Activated gamma-delta T cell (primary cell): ENCODE data around the gene NCOA7.
"Not testable (repeated sequence)": the region's sequence is repeated elsewhere in the genome, so short reads cannot be mapped to it uniquely, and the experiment has no call there.

Experiments
- DNase-seq: peaks from one replicate; lab custom pipeline; 2025; lab: John Stamatoyannopoulos, UW

The NCOA7 gene

DNA sequence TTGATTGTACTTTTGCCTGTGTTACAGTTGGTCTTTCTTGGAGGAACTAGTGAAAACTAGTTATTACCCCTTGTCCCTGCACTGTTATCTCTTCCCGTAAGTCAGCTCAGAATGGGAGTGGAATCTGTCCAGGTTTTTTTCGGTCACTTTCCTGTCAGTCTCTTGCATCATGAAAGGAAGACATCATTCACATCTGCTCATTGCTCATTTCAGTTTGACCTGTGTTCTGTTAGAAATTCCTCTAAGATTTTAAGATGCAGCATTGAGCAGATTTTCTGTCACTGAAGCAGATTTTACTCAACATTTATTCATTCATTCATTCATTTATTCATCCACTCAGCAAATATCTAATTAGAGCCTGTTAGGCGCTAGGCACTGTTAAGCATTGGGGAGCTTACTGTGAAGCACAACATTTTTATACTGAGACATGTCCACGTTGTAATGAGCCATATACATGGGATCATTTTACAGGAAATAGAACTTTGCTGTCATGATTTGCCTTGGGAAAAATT is 132.7 kb downstream of the NCOA7 start:
- DNase-seq, result no peak

DNA sequence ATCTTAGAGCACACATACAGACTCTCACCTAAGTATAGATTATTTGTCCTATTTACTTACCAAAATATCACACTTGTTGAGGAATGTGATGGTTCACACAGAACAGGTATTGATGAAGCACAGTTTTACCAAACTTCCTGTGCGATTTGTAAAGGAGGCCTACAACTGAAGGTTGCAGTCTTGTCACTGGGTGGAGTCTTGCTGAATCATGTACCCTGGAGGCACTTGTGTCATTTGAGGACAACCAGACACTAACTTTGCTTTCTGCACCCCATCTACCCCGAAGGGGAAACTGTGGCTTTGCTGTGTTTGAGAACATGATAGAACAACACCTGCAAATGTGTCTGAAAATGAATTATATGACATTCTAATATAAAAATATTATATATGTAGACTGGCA is 133.4 kb downstream of the NCOA7 start:
- DNase-seq, result no peak

DNA sequence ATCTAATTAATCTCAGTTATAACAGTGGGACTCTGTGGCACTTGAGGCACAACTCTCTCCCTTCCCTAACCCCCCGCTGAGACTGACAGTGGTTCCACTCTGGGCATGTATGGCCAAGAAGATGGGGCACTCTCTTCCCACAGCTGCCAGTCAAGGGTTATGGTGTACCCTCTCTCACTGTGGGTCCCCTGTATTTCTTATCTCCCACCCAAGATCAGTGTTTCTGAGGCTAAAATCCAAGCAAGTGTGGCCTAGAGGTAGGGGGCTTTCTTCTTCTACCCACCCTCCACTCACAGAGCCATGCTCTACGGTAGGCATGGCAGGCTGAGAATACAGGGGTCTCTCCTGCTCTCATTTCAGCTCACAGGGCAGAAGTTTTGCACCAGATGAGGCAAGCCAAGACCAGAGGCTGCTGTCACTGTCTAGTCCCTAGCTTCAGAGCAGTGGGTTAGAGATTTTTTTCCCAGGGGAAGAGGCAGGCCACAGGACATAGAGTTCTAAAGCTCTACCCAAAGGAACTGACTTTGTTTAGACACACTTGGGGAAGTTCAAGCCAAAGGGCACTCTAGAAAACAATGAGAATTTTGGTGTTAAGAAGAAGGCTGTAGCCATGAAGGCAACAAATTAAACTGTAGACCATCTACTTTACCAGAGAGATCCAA is 134.1 kb downstream of the NCOA7 start:
- no peak for DNase-seq

DNA sequence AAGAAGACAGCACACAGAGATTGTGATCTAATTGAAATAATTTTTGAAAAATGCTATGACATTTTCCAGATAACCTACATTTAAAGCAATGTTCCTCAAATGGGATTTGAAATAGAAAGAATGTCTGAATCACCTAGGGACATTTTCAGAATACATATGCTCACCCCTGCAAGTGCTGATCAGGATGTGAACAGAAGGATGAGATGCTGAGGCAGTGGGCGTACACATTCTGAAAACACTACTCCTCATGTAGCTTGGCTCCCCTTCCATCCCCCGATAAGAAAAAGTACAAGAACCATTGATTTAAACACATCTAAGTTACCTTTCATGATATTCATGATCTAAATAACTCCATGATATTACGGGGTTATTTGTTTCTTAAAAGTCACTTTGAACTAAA is 136.0 kb downstream of the NCOA7 start:
- DNase-seq, result no peak

DNA sequence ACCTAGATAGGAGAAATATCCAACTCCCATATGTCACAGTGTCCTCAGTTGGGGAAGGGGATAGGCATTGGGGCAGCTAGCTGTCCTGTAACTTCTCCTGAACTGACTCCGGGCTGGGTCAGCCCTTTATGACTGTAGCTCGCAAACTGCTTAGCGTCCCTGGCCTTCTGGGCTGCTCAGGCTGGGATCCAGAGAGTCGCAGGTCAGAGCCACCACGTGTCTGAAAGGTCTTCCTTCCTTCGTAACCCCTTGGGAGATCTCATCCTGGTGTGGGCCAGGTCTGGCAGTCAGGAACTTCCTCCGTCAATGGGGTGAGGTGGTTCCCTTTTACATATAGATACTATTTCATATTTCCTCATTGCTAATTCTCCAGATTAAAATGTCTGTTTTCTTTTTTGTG is 137.0 kb downstream of the NCOA7 start:
- DNase-seq, result no peak

DNA sequence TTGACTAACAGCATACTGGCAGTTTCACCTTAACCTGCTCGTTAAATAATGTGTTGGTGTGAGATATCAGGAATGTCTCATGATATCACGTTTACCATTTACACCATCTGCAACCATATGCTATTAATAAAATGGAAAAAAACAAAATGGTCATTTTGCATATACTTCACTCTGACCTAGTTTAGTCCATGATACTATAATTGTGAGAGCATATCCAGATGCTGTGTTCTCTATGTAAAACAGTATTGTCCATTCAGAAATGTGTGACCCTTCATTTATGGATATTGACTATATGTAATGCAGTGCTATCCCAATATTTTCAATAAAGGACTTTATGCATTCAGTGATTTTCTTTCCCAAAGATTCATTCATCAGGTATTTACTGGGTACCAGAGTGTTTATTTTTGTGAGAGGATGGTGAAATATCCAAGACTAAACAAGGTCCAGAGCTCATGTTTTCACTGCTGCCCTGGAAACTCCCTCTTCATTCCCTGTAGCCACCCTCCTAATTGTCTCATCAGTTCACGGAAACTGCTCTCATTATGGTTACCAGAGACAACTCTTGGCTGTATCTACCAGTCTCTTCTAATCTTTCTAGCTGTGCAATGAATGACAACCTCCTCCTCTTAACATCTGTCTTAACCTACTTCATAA is 140.1 kb downstream of the NCOA7 start:
- no peak for DNase-seq

DNA sequence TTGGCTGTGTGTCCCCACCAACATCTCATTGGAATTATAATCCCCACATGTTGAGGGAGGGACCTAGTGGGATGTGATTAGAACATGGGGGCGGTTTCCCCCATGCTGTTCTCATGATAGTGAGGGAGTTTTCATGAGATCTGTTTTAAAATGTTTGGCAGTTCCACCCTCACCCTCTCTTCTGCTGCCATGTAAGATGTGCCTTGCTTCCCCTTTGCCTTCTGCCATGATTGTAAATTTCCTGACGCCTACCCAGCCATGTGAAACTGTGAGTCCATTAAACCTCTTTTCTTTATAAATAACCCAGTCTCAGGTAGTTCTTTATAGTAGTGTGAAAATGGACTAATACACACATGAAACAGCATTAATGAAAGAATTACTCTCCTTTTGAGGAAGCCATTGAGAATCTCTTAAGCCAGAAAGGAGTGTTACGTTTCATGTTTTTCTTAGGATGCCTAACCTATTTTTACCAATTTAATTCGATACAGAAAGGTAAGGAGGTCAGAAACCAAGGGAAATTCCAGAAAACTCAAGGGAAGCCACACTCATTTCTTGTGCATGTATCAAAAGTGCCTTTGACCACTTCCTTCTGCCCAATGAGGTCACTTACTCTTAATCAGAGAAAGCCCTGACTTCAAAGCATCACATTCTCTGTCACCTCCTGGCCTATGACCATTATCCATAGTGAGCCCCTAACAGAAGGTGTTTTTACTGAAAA is 141.1 kb downstream of the NCOA7 start:
- DNase-seq, result no peak

DNA sequence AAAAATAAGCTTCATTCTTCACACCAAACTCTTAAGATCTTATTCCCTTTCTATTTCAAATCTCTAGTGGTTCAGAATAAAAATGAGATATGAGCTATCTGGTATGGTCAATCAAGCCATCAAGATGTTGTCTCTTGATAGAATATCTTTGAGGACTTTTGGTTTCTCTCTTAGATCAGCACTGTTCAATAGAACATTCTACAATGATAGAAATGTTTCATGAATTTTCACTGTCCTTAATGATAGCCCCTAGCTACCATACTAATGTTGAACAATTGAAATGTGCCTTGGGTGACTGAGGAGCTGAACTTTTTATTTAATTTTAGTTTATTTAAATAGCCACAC is 141.7 kb downstream of the NCOA7 start:
- no peak for DNase-seq

DNA sequence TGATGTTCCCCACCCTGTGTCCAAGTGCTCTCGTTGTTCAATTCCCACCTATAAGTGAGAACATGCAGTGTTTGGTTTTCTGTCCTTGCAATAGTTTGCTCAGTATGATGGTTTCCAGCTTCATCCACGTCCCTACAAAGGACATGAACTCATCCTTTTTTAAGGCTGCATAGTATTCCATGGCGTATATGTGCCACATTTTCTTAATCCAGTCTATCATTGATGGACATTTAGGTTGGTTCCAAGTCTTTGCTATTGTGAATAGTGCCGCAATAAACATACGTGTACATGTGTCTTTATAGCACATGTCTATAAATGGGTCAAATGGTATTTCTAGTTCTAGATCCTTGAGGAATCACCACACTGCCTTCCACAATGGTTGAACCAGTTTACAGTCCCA is 144.8 kb downstream of the NCOA7 start:
- DNase-seq, result not testable (repeated sequence)

DNA sequence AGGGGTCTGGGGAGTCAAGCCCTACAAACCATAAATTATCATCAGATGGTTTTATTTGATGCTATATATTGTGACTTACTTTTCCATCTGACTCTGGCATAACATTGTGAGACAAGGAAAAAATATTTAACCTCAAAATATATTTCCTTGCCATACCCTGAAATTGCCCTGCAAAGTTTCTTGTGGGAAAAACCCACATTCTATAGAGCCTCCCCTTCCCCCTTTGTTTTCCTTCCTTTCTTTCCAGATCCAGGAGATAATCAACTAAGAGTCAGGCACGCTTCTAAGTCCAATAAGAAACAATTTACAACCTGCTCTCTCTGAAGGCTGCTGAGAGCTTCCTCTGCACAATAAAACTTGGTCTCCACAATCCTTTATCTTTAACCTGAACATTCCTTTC is 148.3 kb downstream of the NCOA7 start:
- DNase-seq, result no peak

DNA sequence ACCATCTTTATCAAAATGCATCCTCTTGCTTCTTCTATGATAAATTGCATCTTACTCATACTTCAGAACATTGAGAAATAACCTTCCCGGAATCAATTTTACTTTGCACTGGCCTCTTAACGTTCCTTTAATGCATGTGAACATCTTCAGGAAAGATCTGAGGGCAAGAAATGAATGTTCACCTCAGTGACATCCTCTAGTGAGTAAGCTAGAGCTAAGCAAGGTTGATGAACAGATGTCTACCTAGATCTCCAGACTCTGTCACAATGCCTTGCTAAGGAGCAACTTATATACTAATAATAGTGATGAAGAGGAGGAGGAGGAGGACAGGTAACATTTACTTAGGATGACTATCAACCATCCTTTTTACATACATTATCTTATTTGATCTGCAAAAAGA is 149.0 kb downstream of the NCOA7 start:
- no peak for DNase-seq

DNA sequence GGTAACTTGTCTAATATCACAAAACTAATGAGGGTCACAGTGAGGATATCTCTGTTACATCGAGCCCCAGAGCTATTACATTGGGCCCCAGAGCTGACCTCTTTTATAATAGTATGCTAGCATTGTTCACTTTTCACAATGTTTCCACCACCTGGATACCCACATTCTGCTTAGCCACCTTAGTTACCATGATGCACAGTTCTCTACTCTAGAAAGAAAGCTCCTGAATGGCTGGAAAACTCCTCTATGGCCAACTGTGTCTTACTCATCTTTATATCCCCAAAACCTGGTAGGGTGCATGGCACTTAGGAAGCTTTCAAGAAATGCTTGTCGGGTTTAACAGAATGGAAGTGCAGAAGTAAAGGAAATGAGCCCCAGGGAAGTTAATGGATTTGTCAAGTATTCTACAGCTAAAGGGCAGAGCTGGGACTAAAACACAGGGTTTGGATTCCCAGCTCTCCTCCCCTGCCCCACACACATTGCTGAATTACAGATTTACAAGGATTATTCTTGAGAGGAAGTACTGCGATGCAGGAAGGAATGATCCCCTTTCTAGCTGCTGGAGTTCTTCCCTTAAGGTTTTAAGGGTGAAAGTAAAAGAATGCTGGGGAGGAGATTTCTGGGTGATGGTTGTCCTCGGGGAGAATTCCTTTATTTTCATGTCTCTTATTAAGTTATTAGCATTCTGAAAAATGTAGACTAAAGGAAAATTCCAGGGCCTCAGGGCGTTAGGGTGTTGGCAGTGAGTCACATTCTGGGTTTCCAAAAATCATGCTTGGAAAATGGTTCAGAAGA is 149.7 kb downstream of the NCOA7 start:
- DNase-seq, result no peak

DNA sequence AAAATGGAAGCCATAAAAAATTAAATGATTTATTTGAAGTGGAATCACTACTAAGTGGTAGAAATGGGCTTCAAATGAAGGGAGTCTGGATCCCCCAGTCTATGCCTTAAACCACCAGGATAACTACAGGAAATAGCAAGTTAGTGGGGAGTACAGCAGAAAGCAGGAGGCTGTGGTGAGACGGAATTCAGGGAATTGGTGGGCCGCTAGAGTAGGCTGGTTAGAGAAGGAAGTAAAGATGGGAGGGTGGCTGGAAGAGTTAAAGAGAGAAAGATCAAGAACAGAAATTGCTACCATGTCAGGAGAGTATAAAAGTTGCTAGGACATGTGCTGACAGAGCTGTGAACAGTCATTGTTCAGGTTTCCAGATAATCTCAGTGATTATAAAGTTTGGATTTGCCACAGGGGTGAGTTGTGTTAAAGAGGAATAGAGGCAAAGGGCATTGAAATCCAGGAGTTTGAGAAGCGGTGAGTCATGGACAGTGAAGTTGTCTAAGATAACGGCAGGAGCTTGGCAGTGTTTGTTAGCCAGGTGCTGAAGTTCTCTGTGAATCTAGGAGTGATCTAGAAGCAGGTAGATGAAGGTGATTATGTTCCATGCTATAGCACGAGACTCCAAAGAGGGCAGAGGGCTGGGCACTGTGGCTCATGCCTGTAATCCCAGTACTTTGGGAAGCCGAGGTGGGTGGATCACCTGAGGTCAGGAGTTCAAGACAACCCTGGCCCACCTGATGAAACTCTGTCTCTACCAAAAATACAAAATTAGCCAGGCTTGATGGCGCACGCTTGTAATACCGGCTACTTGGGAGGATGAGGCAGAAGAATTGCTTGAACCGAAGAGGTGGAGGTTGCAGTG is 152.1 kb downstream of the NCOA7 start:
- no peak for DNase-seq

DNA sequence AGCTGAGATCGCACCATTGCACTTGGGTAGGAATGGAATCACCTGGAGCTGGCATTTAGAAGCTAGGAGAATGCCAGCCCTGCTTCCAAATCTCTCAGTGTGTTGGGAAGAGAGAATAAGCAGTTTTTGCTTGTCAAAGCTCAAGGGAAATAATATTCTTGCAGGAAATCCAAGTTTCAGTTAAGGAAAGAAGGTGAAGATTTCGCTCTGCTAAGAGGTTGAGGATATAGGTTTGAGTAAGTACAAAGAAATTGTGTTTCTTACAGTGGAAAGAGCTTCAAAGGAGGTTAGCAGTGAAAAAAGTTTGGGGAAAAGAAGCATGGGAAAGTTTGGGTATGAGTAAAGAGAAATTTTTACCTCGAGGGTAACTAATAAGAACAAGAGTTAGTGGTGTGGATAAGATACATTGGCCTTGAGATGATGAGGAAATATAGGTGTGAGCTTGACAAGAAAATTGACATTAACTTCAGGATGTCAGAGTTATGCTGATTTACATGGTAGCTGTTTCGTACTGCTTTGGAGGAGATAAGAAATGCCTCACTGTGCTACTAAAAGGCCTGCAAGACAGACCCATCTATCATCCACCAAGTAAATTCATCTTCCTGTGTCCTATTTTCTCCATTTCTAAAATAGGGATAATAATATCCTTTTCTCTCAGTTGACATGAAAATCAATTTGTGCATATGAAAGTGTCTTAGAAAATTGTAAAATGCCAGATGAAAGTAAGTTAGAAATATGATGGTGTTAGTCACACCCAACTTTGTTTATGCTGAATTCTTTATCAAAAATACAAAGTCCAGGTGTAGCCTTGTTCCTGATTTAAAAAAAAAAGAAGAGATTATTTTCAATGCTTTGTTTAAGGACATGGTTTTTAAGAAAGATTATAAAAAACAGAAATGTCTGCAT is 153.0 kb downstream of the NCOA7 start:
- DNase-seq, result no peak

DNA sequence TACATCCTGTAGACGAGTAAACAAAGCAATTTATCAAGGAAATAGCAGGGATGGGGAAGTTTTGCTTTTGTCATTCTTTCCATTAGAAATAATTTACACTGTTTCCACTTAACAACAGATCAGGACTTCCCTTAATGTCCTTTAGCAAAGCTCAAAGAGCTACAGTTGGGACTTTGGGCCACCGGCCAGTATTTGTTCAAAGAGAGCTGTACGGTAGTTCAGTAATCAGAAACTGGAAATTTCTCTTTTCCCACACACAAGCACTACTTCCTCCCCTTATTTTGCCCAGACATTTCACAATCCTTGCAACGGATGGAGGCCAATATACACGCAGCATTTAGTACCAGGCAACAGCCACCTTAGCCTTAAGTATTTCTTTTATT is 153.7 kb downstream of the NCOA7 start:
- no peak for DNase-seq

DNA sequence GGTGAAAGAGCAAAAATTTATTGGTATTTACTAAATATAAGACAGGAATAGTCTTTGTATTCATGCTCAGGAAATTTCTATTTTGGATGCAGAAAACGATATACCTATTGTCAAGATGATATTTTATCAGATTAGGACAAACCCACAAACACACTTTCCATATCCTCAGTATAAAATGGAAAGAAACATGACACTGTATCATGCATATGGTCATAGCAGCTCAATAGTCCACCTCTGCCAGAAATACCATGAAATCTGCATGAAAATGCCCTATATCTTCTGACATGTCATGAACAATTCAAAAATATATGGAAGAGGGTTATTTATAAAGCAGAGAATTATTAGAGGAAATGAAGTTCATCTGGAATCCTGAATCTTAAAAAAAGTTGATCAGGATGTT is 154.1 kb downstream of the NCOA7 start:
- no peak for DNase-seq

DNA sequence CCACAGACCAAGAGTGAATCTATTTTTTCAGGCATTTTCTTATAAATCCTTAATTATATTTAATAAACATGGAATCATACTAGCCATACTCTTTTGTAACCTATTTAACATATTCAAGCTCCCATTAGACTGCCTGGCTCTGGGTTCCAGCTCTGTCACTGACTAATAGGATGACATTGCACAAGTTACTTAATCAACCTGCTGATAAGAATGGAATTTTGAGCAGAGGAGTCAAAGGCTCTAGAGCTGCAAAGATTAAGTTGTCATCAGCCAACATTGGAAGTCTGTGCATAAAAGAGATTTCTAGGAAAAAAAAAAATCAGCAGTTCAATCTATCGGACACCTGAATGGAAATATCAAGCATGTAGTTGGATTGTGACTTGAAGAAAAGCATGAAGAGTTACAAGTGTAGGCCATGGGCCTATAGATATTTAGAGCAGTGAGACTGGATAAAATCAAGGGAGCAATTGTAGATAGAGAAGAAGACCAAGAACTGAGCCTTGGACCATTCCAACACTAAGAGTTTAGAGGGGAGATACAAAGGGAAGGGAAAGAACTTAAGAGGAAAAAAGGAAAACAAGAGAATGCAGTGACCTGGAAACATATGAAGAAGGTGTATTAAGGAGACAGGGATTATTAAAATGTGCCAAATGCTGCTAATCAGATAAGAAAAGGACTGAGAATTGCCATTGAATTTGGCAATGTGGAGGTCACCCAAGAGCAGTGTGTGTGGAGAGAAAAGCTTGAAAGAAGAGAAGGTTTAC is 154.8 kb downstream of the NCOA7 start:
- DNase-seq, result no peak

DNA sequence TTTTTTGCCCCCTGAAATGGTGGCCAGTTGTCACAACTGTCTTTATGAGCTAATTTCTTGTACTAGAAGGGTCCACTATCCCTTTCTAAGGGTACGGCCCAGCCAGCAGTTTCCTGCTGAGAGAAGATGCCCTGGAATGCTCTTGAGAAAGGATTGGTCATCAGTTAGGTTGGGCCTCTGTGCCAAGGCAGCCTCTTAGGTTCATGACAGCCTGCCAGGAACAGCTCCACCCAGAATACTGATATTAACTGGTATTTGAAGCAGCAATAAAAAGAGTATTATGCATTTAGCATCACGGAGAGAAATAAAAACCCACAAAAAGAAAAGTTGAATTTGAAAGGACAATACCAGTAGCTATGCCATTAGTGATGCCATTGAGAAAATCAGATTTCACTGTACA is 156.9 kb downstream of the NCOA7 start:
- DNase-seq, result no peak

DNA sequence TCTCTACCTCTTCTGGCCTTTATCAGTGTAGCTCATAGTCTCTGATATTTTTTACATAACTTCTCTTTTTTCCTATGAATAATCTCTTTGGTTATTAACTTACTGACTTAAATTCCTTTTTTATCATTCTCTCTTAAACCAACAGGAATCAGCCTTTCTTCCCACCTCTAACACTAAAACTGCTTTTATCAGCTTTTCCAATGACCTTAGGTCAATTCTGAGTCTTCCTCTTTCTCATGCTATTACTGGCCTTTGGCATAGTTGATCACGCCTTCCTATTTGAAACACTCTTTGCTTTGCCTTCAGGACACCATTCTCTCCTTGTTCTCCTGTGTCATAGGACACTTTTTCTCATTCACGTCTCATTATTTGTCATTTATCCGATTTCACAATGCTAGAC is 157.7 kb downstream of the NCOA7 start:
- DNase-seq, result no peak

DNA sequence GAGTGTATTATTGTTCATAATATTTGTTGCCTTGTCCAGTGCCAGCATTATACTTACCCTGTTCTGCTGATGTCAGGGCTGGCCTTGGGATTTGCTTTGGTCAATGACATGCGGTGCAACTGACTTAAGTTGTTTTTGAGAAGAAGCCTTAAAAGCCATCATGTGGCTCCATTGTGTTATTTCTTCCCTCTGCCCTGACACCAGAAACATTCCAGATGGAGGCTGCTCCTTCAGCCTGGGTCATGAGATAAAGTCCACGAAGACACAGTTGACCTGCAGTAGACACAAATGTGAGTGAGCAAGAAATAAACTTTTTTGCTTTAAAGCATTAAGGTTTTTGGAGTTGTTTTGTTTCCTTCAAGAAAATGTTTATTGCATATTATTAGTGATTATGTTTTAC is 158.3 kb downstream of the NCOA7 start:
- DNase-seq, result no peak
